Measurements from ENCODE around the gene GSTK1. TPM values are rescaled to one million over a fixed set of nuclear protein-coding genes. Genes with fewer than 3 reads are reported as not detected.
A peak's percentile ranks its signal among the peaks of the same experiment; 100 is the strongest.

The GSTK1 gene
- total and polyA plus RNA-seq, 11 donors = 123 to 349 (median 278) TPM

GRCh38 chr7:143286522-143286890, 23.3 kb downstream of the GSTK1 start:
- intact Hi-C loops (cut with DNase I) = loop anchor here in 5 of 10 donors (5.0 to 10.0 kb wide), 3 partner anchors 39 to 98 kb away; partner anchors contain the start of gene ZYX (in 4 of the 5)
- Histone ChIP-seq H3K4me1 (peaks cover 0 to 64% (median 41%) of the 10 kb centered on the region in 12 donors), H3K4me3 (no peak overlapping the region), H3K9me3 (no peaks in the 10 kb centered on the region), H3K27me3 (no peaks in the 10 kb centered on the region), H3K27ac (peak overlapping the region in 3 of 12 donors; percentile 93 to 96 (median 94)), H3K36me3 (peaks cover 0 to 13% (median 3%) of the 10 kb centered on the region in 9 donors)
- no peak for TF ChIP-seq POLR2A (IDR thresholded peaks at IDR 0.05)
- no peak for TF ChIP-seq CTCF (IDR thresholded peaks at IDR 0.05)
- 86 to 95% (median 88%) methylated on average over 5 to 6 of the region's 6 CpGs for WGBS, 4 donors
- no peak for DNase-seq
- no peak for ATAC-seq

GRCh38 chr7:143287339-143287934, 24.2 kb downstream of the GSTK1 start:
- Histone ChIP-seq H3K9me3 (no peaks in the 10 kb centered on the region), H3K27me3 (no peaks in the 10 kb centered on the region), H3K4me3 (peak overlapping the region in 11 of 12 donors; percentile 22 to 99 (median 83)), H3K4me1 (peaks cover 0 to 66% (median 41%) of the 10 kb centered on the region in 12 donors), H3K27ac (peak overlapping the region; percentile 27 to 97 (median 90)), H3K36me3 (peaks cover 0 to 22% (median 12%) of the 10 kb centered on the region in 9 donors)
- 58 to 67% (median 64%) methylated on average over 9 to 17 of the region's 17 CpGs for WGBS, 4 donors
- TF ChIP-seq POLR2A (IDR thresholded peaks at IDR 0.05) = no peak
- TF ChIP-seq CTCF (IDR thresholded peaks at IDR 0.05) = no peak
- intact Hi-C loops (cut with DNase I) = loop anchor here in 5 of 10 donors (5.0 to 10.0 kb wide), 3 partner anchors 40 to 97 kb away; partner anchors contain the start of gene ZYX (in 4 of the 5)
- ATAC-seq (no peak), DNase-seq (no peak)

GRCh38 chr7:143287935-143288826, 24.9 kb downstream of the GSTK1 start, which contains the start of gene CASP2:
CASP2 (plus strand) TSS chr7:143288351; CDS start chr7:143288456, 105 bp downstream.
- Histone ChIP-seq H3K4me3 (peak within 1 kb of the TSS; percentile 60 to 99 (median 86)), H3K4me1 (peaks cover 0 to 60% (median 41%) of the 10 kb centered on the region in 12 donors), H3K36me3 (peaks cover 0 to 30% (median 20%) of the 10 kb centered on the region in 9 donors), H3K27me3 (no peaks in the 10 kb centered on the region), H3K9me3 (no peaks in the 10 kb centered on the region), H3K27ac (peak within 1 kb of the TSS; percentile 76 to 97 (median 93))
- intact Hi-C loops (cut with DNase I) = loop anchor here in 5 of 10 donors (2.0 to 10.0 kb wide), 4 partner anchors 25 to 97 kb away; partner anchors contain the start of genes ZYX (in 4 of the 5) and GSTK1 (in 1 of the 5)
- 1 to 2% (median 1%) methylated on average over 47 to 84 of the region's 84 CpGs for WGBS, 4 donors
- ATAC-seq (peak; percentile 96 to 98 (median 97)), DNase-seq (peak; percentile 99)
- TF ChIP-seq POLR2A (IDR thresholded peaks at IDR 0.05) = peak in 1 of 2 donors; percentile 70
- peak in 11 of 12 donors; percentile 13 to 66 (median 46) for TF ChIP-seq CTCF (IDR thresholded peaks at IDR 0.05)

Measured in heart left ventricle (tissue), 16 donors.